GM12864 (cell line): ENCODE data around the gene B3GAT3.

Experiments
- DNase-seq: peaks from one replicate; pipeline ENCODE4 v3.0.0-alpha.2; 2011; ENCODE audit warnings: low read depth
- H3K4me3 ChIP-seq: 2 replicates; pipeline ENCODE4 v1.5.1; 2011; ENCODE audit warnings: mild to moderate bottlenecking, low read depth, low read length, control low read depth
- CTCF ChIP-seq: IDR thresholded peaks from 2 replicates; pipeline ENCODE4 v1.5.1; 2011; ENCODE audit warnings: low read depth, mild to moderate bottlenecking, moderate library complexity, low read length, control low read depth, inconsistent platforms; ENCODE audit errors: missing control alignments

Gene B3GAT3

GRCh38 chr11:62580959-62581715 is 40.6 kb downstream of the B3GAT3 start:
- DNase-seq: no peak
- no peak overlapping the region for H3K4me3 ChIP-seq
- no peak for TF ChIP-seq CTCF

GRCh38 chr11:62579252-62579651 is 42.5 kb downstream of the B3GAT3 start:
- DNase-seq: no peak
- no peak overlapping the region for H3K4me3 ChIP-seq
- no peak for TF ChIP-seq CTCF

DNA sequence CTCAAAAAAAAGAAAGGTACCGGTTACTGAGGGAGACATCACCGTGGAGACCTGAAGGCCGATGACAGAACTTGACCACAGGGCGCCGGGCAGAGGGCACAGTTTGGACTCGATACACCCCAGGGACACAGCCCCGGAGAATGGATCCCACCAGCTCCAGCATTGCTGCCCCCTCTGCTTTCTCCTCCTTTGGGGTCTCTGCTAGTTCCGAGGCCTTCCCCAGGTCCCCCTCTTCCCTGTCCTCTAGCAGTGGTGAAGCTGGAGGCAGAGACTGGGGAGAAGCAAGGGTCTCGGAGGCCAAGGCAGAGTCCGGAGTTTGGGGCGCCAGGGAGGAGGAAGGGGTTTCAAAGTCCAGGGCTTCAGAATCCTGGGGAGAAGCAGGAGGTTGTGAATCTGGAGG is 43.2 kb downstream of the B3GAT3 start:
- no peak overlapping the region for H3K4me3 ChIP-seq
- DNase-seq: no peak
- TF ChIP-seq CTCF: no peak

DNA sequence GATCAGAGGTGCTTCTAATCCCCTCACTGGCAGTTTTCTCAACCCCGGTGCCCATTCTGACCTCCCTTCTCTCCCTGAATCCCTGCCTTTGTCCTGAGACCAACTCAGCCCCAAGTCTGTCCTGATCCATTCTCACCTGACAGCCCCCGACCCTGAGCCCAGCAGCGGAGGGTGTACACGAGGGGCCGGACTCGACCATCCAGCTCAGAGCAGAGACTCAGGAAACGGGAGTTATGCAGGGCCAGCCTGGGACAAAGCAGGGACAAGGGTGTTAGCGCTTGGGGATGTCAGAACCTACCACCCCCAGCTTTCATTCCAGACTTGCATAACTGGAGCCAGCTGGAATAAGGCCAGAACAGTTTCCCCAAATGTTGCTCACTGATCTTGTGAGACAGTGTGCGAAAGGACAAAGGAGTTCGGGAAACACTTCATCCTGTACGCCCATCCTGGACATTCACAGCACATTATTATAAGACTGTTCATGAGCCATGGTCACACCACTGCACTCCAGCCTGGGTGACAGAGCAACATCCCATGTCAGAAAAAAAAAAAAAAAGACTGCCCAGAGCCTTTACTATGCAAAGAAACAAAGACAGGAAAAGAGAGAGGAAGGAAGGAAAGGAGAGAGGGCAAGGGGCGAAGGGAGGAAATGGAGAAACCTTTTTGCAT is 44.6 kb downstream of the B3GAT3 start:
- no peak overlapping the region for H3K4me3 ChIP-seq
- DNase-seq: no peak
- TF ChIP-seq CTCF: no peak

DNA sequence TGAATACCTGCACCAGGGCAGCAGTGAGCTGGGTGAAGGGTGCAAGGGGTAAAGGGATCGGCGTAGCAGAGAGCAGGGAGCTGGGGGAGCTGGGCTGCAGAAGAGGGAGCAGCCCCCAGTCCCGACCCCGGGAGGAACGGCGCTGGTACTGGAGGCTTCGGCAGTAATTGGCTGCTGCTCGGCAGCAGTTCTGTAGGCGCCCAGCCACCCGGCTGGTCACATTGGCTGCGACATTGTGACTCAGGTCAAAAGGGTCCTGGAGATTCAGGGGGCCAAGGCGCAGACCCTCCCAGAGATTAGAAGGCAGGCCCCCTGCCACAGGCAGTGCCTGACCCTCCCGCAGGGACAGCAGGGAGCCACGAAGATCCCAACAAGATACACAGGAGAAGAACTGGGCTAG is 45.9 kb downstream of the B3GAT3 start:
- no peak for TF ChIP-seq CTCF
- H3K4me3 ChIP-seq: no peak overlapping the region
- DNase-seq: no peak

- TF ChIP-seq CTCF: no peak
- DNase-seq: no peak
- peak overlapping the region; percentile 82 for H3K4me3 ChIP-seq
Measured at GRCh38 chr11:62575156-62575555, 46.6 kb downstream of the B3GAT3 start.
